HL-60 (cell line): Measurements from ENCODE around the gene CNOT6.
"Not testable (repeated sequence)": the region's sequence is repeated elsewhere in the genome, so short reads cannot be mapped to it uniquely, and the experiment has no call there.

Experiments
- DNase-seq, 2 experiments: peaks; one replicate each; pipeline ENCODE4 v3.0.0-alpha.2; 2010 to 2020; ENCODE audit warnings: low read depth in 1 of 2, low spot score in 1 of 2
- H3K27ac ChIP-seq: fragments of 250-450 bp; sonication (Bioruptor Pico); replicated peaks from 2 replicates; pipeline ENCODE4 v1.5.1; 2020; ENCODE audit warnings: mild to moderate bottlenecking, moderate library complexity
- H3K27me3 ChIP-seq: fragments of 250-450 bp; sonication (Bioruptor Pico); 2 replicates; pipeline ENCODE4 v1.5.1; 2021; ENCODE audit warnings: mild to moderate bottlenecking, moderate library complexity; ENCODE audit not compliant: insufficient read depth, poor library complexity, severe bottlenecking
- H3K4me3 ChIP-seq: replicated peaks from 2 replicates; pipeline ENCODE4 v1.5.1; 2011; ENCODE audit warnings: mild to moderate bottlenecking, control low read depth, low read length; ENCODE audit not compliant: insufficient read depth
- CTCF ChIP-seq: IDR thresholded peaks from one replicate; pipeline ENCODE4 v1.5.1; 2011; ENCODE audit warnings: low read length, control low read depth, inconsistent platforms; ENCODE audit not compliant: insufficient read depth
- GABPA ChIP-seq: IDR thresholded peaks from 2 replicates; pipeline ENCODE4 v1.6.1; 2012; ENCODE audit warnings: low read depth
- POLR2AphosphoS5 ChIP-seq: IDR thresholded peaks from 2 replicates; pipeline ENCODE4 v1.6.1; 2012; ENCODE audit warnings: low read depth
- REST ChIP-seq: IDR thresholded peaks from 2 replicates; pipeline ENCODE4 v1.6.1; 2012; ENCODE audit warnings: low read depth; ENCODE audit not compliant: insufficient replicate concordance
- SPI1 ChIP-seq: IDR thresholded peaks from 2 replicates; pipeline ENCODE4 v1.6.1; 2012; ENCODE audit warnings: low read depth, mild to moderate bottlenecking, borderline replicate concordance

Gene CNOT6

GRCh38 chr5:180523629-180524466, 29.7 kb downstream of the CNOT6 start:
- TF ChIP-seq SPI1 = no peak
- TF ChIP-seq REST = no peak
- TF ChIP-seq CTCF = no peak
- no peak for TF ChIP-seq GABPA
- TF ChIP-seq POLR2AphosphoS5 = no peak
- H3K27ac ChIP-seq = no peak overlapping the region

GRCh38 chr5:180525399-180525798, 31.2 kb downstream of the CNOT6 start:
- no peak for DNase-seq
- TF ChIP-seq SPI1 (no peak), REST (no peak), POLR2AphosphoS5 (no peak), CTCF (no peak), GABPA (no peak)
- Histone ChIP-seq H3K27me3 (no peaks in the 10 kb centered on the region), H3K27ac (no peak overlapping the region), H3K4me3 (no peak overlapping the region)

More at GRCh38 chr5:180523629-180524466, 29.7 kb downstream of the CNOT6 start:
- no peak overlapping the region for H3K4me3 ChIP-seq
- DNase-seq = no peak
- H3K27me3 ChIP-seq = no peaks in the 10 kb centered on the region

GRCh38 chr5:180526269-180526668, 32.1 kb downstream of the CNOT6 start:
- no peak for TF ChIP-seq CTCF
- Histone ChIP-seq H3K27ac (no peak overlapping the region), H3K27me3 (no peaks in the 10 kb centered on the region)

GRCh38 chr5:180527659-180528058, 33.5 kb downstream of the CNOT6 start:
- no peak for TF ChIP-seq SPI1
- TF ChIP-seq REST = no peak
- DNase-seq = no peak
- no peaks in the 10 kb centered on the region for H3K27me3 ChIP-seq
- H3K27ac ChIP-seq = no peak overlapping the region
- H3K4me3 ChIP-seq = no peak overlapping the region

More at GRCh38 chr5:180526269-180526668, 32.1 kb downstream of the CNOT6 start:
- DNase-seq = no peak
- no peak overlapping the region for H3K4me3 ChIP-seq

GRCh38 chr5:180531036-180531585, 36.9 kb downstream of the CNOT6 start:
- DNase-seq, H3K4me3 ChIP-seq, H3K27me3 ChIP-seq, H3K27ac ChIP-seq: not testable (repeated sequence)
